ENCODE results near the gene CCDC167. TPM values are rescaled to one million over a fixed set of nuclear protein-coding genes. Genes with fewer than 3 reads are reported as not detected.

The CCDC167 gene
- total and polyA plus RNA-seq, 4 donors, result 16.6 to 57.2 (median 51.1) TPM

DNA sequence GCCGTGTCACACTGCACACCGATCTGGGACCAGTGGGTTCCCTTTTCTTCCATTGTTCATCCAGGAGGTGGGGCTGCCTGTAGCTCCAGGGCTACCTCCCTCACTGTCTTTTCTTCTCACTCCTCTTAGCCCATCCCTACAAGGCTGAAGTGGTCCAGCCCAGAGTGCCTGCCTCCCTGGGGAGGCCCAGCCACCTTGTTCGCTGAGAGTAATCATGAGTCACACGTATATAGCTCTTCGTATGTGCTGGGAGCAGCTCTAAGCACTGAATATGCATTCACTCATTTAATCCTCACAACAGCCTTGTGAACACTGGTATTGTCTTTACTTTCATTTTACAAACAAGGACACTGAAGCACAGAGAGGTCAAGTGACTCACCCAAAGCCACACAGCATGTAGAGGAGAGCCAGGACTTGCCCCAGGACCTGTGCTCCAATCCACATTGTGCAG, 14.7 kb upstream of the CCDC167 start:
- Histone ChIP-seq H3K9me3 (ENCODE audit: control insufficient read depth, insufficient read depth, low read length) (no peaks in the 10 kb centered on the region), H3K27ac (ENCODE audit: low read depth, low read length) (no peak overlapping the region), H3K36me3 (ENCODE audit: control insufficient read depth, insufficient read depth, low read length) (no peaks in the 10 kb centered on the region), H3K27me3 (ENCODE audit: control insufficient read depth, insufficient read depth, low read length) (peaks cover 21% of the 10 kb centered on the region), H3K4me3 (ENCODE audit: low read depth, low read length) (no peak overlapping the region), H3K4me1 (ENCODE audit: control insufficient read depth, insufficient read depth, low read length) (peaks cover 67% of the 10 kb centered on the region)
- no peak for DNase-seq (ENCODE audit: low read depth in 4 of 6, low spot score in 6 of 6)
- WGBS (ENCODE audit: insufficient coverage), result 76% methylated on average over 5 of the region's 5 CpGs

DNA sequence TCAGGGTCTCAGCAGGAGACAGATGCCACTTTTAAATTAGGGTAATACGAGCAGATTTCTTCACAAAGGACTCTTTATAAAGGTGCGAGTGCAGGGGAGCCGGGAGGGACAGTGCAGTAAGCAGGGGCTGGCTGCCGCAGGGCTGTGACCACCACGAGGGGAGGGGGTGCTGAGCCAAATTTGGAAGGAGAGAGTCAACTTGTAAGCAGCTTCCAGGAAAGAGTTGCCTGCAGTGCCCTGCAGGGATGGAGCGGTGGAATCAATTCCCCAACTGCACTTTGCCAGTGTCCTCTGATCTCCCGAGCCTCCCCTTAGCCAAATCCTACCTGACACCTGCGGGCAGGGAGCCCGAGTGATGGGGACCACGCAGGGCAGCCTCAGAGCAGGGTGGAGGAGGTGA, 13.9 kb upstream of the CCDC167 start:
- H3K27me3 ChIP-seq (ENCODE audit: control insufficient read depth, insufficient read depth, low read length), result peaks cover 21% of the 10 kb centered on the region
- 23% methylated on average over 5 of the region's 10 CpGs for WGBS (ENCODE audit: insufficient coverage)
- no peaks in the 10 kb centered on the region for H3K9me3 ChIP-seq (ENCODE audit: control insufficient read depth, insufficient read depth, low read length)
- no peak overlapping the region for H3K4me3 ChIP-seq (ENCODE audit: low read depth, low read length)
- H3K4me1 ChIP-seq (ENCODE audit: control insufficient read depth, insufficient read depth, low read length), result peaks cover 67% of the 10 kb centered on the region
- DNase-seq (ENCODE audit: low read depth in 4 of 6, low spot score in 6 of 6), result no peak
- no peaks in the 10 kb centered on the region for H3K36me3 ChIP-seq (ENCODE audit: control insufficient read depth, insufficient read depth, low read length)
- no peak overlapping the region for H3K27ac ChIP-seq (ENCODE audit: low read depth, low read length)

DNA sequence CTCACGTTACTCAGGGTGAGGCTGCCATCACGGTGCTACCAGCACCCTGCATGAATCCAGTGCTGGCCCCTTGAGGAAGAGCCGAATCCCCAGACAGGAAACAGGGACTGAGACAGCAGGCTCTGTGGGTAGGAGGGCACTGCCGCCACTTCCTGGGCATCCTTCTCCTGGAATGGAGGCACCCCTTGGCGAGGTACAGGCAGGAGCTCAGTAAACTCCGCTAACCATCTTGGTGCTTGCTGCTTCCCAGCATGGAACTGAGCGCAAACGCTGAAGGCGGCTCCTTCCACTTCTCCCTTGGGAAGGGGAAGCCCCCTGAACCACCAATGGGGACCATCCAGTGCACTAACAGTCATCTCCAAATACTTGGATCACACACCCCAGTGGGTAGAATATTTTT, 13.5 kb upstream of the CCDC167 start:
- H3K4me3 ChIP-seq (ENCODE audit: low read depth, low read length), result no peak overlapping the region
- DNase-seq (ENCODE audit: low read depth in 4 of 6, low spot score in 6 of 6), result peak in 1 of 6 donors; percentile 33
- H3K27ac ChIP-seq (ENCODE audit: low read depth, low read length), result no peak overlapping the region
- H3K27me3 ChIP-seq (ENCODE audit: control insufficient read depth, insufficient read depth, low read length), result peaks cover 21% of the 10 kb centered on the region
- no peaks in the 10 kb centered on the region for H3K36me3 ChIP-seq (ENCODE audit: control insufficient read depth, insufficient read depth, low read length)
- 52% methylated on average over 9 of the region's 9 CpGs for WGBS (ENCODE audit: insufficient coverage)
- peaks cover 66% of the 10 kb centered on the region for H3K4me1 ChIP-seq (ENCODE audit: control insufficient read depth, insufficient read depth, low read length)
- no peaks in the 10 kb centered on the region for H3K9me3 ChIP-seq (ENCODE audit: control insufficient read depth, insufficient read depth, low read length)

DNA sequence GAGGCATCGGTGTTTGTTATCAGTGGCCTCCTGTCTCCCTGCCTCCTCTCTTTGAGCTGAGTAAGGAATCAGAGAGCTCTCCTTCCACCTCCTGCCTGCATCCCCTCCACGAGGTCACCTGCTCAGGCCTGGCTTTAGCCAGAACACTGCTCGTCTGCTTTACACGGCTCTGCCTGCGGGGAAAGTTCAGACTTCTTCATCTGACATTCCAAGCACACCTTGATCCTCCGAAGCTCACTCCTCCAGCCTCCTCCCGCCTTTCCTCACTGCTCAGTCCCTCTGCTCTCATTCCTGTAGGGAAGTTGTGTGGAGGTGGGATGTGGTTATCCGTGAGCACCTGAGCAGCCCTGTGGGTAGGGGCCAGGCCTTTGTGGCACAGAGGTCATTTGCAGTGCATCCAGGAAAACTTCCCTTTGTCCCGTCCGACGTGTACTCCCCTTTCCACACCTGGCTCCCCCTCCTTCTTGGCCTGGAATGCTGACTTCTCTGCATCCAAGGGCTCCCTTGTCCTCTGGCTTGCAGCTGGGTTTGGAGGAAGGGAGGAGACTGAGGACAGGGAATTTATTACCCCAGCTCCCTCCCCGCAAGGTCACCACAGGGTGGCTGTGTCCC, 12.8 kb upstream of the CCDC167 start:
- Histone ChIP-seq H3K9me3 (ENCODE audit: control insufficient read depth, insufficient read depth, low read length) (no peaks in the 10 kb centered on the region), H3K4me1 (ENCODE audit: control insufficient read depth, insufficient read depth, low read length) (peaks cover 62% of the 10 kb centered on the region), H3K27ac (ENCODE audit: low read depth, low read length) (no peak overlapping the region), H3K4me3 (ENCODE audit: low read depth, low read length) (no peak overlapping the region), H3K36me3 (ENCODE audit: control insufficient read depth, insufficient read depth, low read length) (no peaks in the 10 kb centered on the region), H3K27me3 (ENCODE audit: control insufficient read depth, insufficient read depth, low read length) (peaks cover 21% of the 10 kb centered on the region)
- DNase-seq (ENCODE audit: low read depth in 4 of 6, low spot score in 6 of 6), result peak in 1 of 6 donors; percentile 78
- WGBS (ENCODE audit: insufficient coverage), result 41% methylated on average over 9 of the region's 12 CpGs

DNA sequence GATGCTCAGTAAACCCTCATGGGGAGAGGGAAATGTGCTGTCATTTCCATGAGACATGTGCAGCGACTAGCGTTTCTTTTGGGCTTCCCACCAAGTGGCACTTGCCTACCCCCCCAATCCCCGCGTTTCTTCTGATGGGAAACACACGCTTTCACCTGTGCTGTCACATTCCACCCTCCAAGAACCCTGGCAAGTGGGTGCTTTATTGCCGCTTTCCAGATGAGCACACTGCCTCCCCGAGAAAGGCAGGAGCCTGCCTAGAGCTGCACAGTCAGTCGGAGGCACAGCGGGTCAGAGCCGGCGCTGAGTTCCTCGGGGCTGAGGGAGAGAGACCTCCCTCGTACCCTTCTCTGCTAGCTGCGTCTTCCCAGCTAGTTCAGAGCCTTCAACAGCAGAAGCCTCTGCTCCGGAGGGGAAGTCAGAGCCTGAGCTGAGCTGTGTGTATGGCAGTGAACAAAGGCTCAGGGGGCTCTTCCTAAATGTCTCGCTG, 12.3 kb upstream of the CCDC167 start:
- 48% methylated on average over 11 of the region's 16 CpGs for WGBS (ENCODE audit: insufficient coverage)
- H3K27ac ChIP-seq (ENCODE audit: low read depth, low read length), result no peak overlapping the region
- H3K4me3 ChIP-seq (ENCODE audit: low read depth, low read length), result no peak overlapping the region
- H3K36me3 ChIP-seq (ENCODE audit: control insufficient read depth, insufficient read depth, low read length), result no peaks in the 10 kb centered on the region
- peaks cover 57% of the 10 kb centered on the region for H3K4me1 ChIP-seq (ENCODE audit: control insufficient read depth, insufficient read depth, low read length)
- H3K9me3 ChIP-seq (ENCODE audit: control insufficient read depth, insufficient read depth, low read length), result no peaks in the 10 kb centered on the region
- peaks cover 21% of the 10 kb centered on the region for H3K27me3 ChIP-seq (ENCODE audit: control insufficient read depth, insufficient read depth, low read length)
- DNase-seq (ENCODE audit: low read depth in 4 of 6, low spot score in 6 of 6), result no peak

DNA sequence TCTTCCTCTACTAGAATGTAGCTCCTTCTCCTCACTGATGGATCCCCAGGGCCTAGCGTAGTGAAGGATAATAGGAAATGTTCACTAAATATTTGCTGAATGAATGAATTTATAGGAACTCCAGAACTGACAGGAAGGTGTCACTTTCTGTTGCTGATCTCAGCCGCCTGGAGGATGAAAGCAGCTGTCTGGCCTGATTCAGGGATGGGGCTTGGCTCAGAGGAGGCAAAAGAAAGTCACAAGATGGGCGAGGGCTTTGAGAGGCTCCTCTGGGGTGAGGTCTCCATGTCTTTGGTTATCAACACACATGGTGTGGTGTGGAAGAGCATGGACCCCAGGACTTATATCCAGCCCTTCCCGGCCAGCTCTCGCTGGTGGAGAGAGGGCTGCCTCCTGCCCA, 11.5 kb upstream of the CCDC167 start:
- Histone ChIP-seq H3K4me3 (ENCODE audit: low read depth, low read length) (no peak overlapping the region), H3K27ac (ENCODE audit: low read depth, low read length) (no peak overlapping the region), H3K9me3 (ENCODE audit: control insufficient read depth, insufficient read depth, low read length) (no peaks in the 10 kb centered on the region), H3K27me3 (ENCODE audit: control insufficient read depth, insufficient read depth, low read length) (peaks cover 21% of the 10 kb centered on the region), H3K36me3 (ENCODE audit: control insufficient read depth, insufficient read depth, low read length) (no peaks in the 10 kb centered on the region), H3K4me1 (ENCODE audit: control insufficient read depth, insufficient read depth, low read length) (peaks cover 49% of the 10 kb centered on the region)
- peak in 1 of 6 donors; percentile 38 for DNase-seq (ENCODE audit: low read depth in 4 of 6, low spot score in 6 of 6)
- 88% methylated on average over 5 of the region's 5 CpGs for WGBS (ENCODE audit: insufficient coverage)

DNA sequence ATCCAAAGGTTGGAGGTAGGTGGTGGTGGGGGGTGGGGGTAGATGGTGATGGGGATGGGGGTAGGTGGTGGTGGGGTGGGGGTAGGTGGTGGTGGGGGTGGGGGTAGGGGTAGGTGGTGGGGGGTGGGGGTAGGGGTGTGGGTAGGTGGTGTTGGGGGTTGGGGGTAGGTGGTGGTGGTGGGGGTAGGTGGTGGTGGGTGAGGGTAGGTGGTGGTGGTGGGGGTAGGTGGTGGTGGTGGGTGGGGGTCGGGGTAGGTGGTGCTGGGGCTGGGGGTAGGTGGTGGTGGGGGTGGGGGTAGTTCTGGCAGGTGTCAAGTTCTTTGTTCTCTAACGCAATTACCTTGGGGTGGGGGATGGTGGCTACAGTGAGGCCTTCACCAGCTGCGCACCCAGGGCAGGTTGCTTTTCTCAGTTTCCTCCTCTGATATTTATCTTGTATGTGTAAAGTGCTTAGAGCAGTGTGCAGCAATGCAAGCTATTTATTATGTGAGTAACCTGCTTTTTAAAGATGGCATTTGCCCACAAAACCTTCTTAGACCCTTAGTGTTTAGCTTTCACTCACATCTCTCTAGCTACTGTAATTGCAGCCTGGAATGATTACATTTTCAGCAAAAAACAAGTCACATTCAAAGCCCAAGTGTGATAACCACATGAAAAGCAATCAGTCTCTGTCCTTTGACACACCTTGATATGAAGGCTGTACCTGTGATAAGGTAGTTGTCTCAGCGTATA, 8.2 kb upstream of the CCDC167 start:
- H3K36me3 ChIP-seq (ENCODE audit: control insufficient read depth, insufficient read depth, low read length), result no peaks in the 10 kb centered on the region
- H3K9me3 ChIP-seq (ENCODE audit: control insufficient read depth, insufficient read depth, low read length), result no peaks in the 10 kb centered on the region
- no peak for DNase-seq (ENCODE audit: low read depth in 4 of 6, low spot score in 6 of 6)
- WGBS (ENCODE audit: insufficient coverage), result no CpG with 5 or more reads among the region's 4 CpGs
- H3K27me3 ChIP-seq (ENCODE audit: control insufficient read depth, insufficient read depth, low read length), result peaks cover 15% of the 10 kb centered on the region
- H3K27ac ChIP-seq (ENCODE audit: low read depth, low read length), result no peak overlapping the region
- no peak overlapping the region for H3K4me3 ChIP-seq (ENCODE audit: low read depth, low read length)
- H3K4me1 ChIP-seq (ENCODE audit: control insufficient read depth, insufficient read depth, low read length), result peaks cover 20% of the 10 kb centered on the region

DNA sequence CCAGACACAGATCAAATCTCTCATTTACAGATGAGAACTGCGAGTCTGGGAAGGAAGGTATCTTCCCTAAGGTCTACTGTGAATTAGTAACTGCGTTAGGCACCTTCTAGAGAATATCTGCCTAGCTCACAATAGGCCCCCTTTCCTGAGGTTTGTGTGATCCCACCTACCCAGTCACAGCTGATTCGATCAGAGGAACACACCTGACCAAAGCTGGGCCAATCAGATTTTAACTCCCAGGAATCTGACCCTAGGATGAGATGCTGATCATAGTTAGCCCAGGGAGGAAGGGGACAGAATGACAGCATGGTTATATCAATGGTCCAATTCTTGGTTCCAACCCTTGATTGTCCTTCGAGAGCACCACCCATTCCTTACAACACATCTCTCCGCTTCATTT, 7.4 kb upstream of the CCDC167 start:
- no peak overlapping the region for H3K27ac ChIP-seq (ENCODE audit: low read depth, low read length)
- no peaks in the 10 kb centered on the region for H3K9me3 ChIP-seq (ENCODE audit: control insufficient read depth, insufficient read depth, low read length)
- no peak overlapping the region for H3K4me3 ChIP-seq (ENCODE audit: low read depth, low read length)
- WGBS (ENCODE audit: insufficient coverage), result 100% methylated on average over 2 of the region's 5 CpGs
- peaks cover 8% of the 10 kb centered on the region for H3K27me3 ChIP-seq (ENCODE audit: control insufficient read depth, insufficient read depth, low read length)
- no peak for DNase-seq (ENCODE audit: low read depth in 4 of 6, low spot score in 6 of 6)
- H3K4me1 ChIP-seq (ENCODE audit: control insufficient read depth, insufficient read depth, low read length), result peaks cover 13% of the 10 kb centered on the region
- no peaks in the 10 kb centered on the region for H3K36me3 ChIP-seq (ENCODE audit: control insufficient read depth, insufficient read depth, low read length)

DNA sequence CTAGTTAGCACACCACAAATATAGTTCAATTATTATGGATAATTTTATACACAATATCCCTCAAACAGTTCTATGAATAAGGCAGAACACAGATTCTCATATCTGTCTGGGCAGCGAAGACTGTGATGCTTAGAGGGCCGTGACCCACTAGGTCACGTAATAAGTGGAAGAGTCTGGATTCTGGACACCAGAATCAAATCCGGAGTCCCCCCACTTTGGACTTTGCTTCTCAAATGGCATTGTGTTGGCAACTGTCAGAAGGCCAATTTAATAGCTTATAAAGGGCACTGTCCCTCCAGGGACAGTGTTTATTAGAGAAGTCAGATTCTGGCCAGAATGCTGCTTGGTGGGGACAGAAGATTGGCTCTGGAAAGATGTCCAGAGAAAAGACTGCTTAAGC, 6.8 kb upstream of the CCDC167 start:
- H3K4me3 ChIP-seq (ENCODE audit: low read depth, low read length), result no peak overlapping the region
- no peaks in the 10 kb centered on the region for H3K36me3 ChIP-seq (ENCODE audit: control insufficient read depth, insufficient read depth, low read length)
- peaks cover 7% of the 10 kb centered on the region for H3K4me1 ChIP-seq (ENCODE audit: control insufficient read depth, insufficient read depth, low read length)
- peaks cover 5% of the 10 kb centered on the region for H3K27me3 ChIP-seq (ENCODE audit: control insufficient read depth, insufficient read depth, low read length)
- DNase-seq (ENCODE audit: low read depth in 4 of 6, low spot score in 6 of 6), result no peak
- no peak overlapping the region for H3K27ac ChIP-seq (ENCODE audit: low read depth, low read length)
- WGBS (ENCODE audit: insufficient coverage), result 94% methylated on average over 4 of the region's 4 CpGs
- no peaks in the 10 kb centered on the region for H3K9me3 ChIP-seq (ENCODE audit: control insufficient read depth, insufficient read depth, low read length)

DNA sequence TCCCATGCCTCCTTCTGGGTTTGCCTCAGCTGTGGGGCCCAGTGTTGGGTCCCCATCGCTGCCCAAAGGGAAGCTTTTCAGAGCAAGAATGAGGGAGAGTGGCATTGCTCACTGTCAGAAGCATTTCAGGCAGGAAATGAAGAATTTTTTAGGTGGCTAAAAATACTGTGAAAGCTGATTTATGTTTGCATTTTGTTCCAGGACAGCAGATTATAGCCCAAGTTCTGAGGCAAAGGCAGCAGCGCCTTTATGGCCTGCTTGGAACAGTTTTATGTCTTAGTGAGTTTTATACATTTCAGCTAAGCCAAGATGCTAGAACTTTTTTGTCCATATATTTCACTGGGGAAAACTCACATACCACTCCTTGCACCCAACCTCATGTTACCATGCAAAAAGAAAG, 4.3 kb upstream of the CCDC167 start:
- Histone ChIP-seq H3K4me3 (ENCODE audit: low read depth, low read length) (no peak overlapping the region), H3K4me1 (ENCODE audit: control insufficient read depth, insufficient read depth, low read length) (peaks cover 7% of the 10 kb centered on the region), H3K36me3 (ENCODE audit: control insufficient read depth, insufficient read depth, low read length) (no peaks in the 10 kb centered on the region), H3K9me3 (ENCODE audit: control insufficient read depth, insufficient read depth, low read length) (no peaks in the 10 kb centered on the region), H3K27ac (ENCODE audit: low read depth, low read length) (no peak overlapping the region), H3K27me3 (ENCODE audit: control insufficient read depth, insufficient read depth, low read length) (no peaks in the 10 kb centered on the region)
- DNase-seq (ENCODE audit: low read depth in 4 of 6, low spot score in 6 of 6), result no peak
- WGBS (ENCODE audit: insufficient coverage), result 50% methylated on average over 1 of the region's 2 CpGs
